ENCODE data around the gene PGBD5. TPM values are rescaled to one million over a fixed set of nuclear protein-coding genes. Genes with fewer than 3 reads are reported as not detected.

The PGBD5 gene
- total RNA-seq, 6 experiments from 2014 or later: 0.05 TPM; not detected in 5

DNA sequence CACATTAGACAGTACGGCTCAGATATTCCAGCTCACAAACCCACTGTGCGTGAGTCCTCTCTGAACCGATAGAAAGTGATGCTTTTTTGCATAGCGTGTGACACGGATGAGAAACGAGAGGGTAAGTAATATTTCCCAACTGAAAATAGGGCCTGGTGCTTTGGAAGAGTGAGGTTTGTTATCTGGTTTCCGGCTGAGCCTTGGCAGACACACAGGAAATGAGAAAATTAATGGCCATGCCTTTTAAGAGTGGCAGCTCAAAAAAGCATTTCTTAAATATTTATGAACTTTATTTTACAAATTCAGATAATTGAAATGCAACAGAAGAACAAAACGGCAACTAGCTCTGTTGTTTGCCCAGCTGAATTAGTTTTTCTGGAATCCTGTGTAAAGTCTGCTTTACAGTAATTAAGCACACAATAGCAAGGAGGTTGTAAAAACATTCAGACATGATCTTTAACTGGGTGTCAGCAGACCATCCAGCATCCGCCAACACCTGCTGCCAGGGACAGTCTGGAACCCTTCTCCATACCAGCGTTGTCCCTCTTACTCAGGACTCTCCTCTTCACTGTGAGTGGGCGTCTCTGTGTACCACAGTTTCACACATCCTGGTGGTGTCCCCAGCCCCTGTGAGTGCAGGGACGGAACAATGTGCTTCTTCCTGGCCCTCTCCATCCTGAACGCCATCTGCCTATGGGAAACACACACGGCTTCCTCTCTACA lies 155.4 kb downstream of the PGBD5 start:
- TF ChIP-seq, protein P1, sequence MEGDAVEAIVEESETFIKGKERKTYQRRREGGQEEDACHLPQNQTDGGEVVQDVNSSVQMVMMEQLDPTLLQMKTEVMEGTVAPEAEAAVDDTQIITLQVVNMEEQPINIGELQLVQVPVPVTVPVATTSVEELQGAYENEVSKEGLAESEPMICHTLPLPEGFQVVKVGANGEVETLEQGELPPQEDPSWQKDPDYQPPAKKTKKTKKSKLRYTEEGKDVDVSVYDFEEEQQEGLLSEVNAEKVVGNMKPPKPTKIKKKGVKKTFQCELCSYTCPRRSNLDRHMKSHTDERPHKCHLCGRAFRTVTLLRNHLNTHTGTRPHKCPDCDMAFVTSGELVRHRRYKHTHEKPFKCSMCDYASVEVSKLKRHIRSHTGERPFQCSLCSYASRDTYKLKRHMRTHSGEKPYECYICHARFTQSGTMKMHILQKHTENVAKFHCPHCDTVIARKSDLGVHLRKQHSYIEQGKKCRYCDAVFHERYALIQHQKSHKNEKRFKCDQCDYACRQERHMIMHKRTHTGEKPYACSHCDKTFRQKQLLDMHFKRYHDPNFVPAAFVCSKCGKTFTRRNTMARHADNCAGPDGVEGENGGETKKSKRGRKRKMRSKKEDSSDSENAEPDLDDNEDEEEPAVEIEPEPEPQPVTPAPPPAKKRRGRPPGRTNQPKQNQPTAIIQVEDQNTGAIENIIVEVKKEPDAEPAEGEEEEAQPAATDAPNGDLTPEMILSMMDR (IDR thresholded peaks at IDR 0.05): no peak
- no peak overlapping the region for H3K4me3 Mint-ChIP-seq
- no peak overlapping the region; the same call in none of the 2 replicates for H3K27ac Mint-ChIP-seq
- no peak for DNase-seq
- peaks cover 4% of the 10 kb centered on the region; the same call in 1 of the 2 replicates for H3K27me3 Mint-ChIP-seq (ENCODE audit: insufficient read depth)
- H3K9me3 Mint-ChIP-seq: no peaks in the 10 kb centered on the region
- peaks cover 5% of the 10 kb centered on the region; the same call in 1 of the 2 replicates for H3K36me3 Mint-ChIP-seq (ENCODE audit: low read depth)
- no peaks in the 10 kb centered on the region for H3K4me1 Mint-ChIP-seq (ENCODE audit: low read depth)

DNA sequence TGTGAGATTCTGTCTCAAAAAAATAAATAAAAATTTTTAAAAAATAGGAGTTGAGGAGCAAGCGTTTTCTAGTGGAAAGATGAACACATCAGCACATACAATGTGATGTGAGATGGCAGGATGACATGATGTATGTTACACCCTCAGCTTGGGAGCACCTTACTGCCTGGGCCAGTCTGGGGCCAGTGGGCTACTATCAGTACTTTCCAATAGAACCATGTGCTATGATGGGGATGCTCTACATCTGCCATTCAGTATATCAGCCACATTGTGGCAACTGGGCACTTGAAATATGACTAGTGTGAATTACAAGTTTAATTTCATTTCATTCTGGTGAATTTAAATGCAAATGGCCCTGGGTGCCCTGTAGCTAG lies 156.0 kb downstream of the PGBD5 start:
- Mint-ChIP-seq H3K4me1 (ENCODE audit: low read depth) (no peaks in the 10 kb centered on the region), H3K4me3 (no peak overlapping the region), H3K27me3 (ENCODE audit: insufficient read depth) (peaks cover 4% of the 10 kb centered on the region; the same call in 1 of the 2 replicates), H3K36me3 (ENCODE audit: low read depth) (peaks cover 5% of the 10 kb centered on the region; the same call in 1 of the 2 replicates), H3K27ac (no peak overlapping the region; the same call in 1 of the 2 replicates), H3K9me3 (no peaks in the 10 kb centered on the region)
- TF ChIP-seq, protein P1 (IDR thresholded peaks at IDR 0.05): no peak
- DNase-seq: no peak

DNA sequence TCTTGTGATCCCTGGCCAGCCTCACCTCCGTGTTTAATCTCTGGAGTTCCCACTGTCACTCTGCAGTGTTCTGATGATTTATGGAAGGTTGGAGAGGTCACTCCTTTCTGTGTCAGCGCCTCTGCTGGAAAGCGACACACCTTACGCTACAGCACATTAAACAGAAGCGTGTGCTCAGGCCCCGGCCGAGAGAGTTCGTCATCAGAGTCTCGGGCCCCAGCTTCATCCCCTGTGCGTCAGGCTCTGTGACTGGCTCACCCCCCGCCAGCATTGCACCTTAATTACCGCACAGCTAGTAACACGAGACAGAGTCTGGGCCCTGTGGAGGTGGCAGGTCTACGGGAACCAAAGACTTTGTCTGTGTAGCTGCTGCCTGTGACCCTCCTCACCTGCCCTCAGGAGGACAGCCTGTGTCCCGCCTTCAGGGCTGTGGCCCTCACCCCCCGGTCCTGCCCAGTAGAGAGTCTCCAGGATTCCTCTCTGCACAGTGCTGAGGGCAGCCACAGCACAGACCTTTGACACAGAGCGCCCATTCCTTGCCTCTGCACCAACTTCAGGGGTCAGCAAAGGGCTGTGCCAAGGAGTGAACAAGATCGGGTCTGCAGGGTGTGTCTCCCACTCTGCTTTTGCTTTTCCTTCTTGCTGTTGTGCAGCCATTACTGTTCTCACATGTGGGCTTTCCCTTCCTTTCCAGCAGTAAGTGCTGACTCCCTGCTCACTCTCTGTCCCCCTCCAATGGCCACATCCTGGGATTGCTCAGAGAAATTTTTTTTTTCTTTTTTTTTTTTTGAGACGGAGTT lies 157.6 kb downstream of the PGBD5 start:
- peak overlapping the region; percentile 36; the same call in 1 of the 2 replicates for H3K27ac Mint-ChIP-seq
- TF ChIP-seq, protein P1 (IDR thresholded peaks at IDR 0.05): peak; percentile 77
- no peak overlapping the region for H3K4me3 Mint-ChIP-seq
- H3K9me3 Mint-ChIP-seq: no peaks in the 10 kb centered on the region
- H3K27me3 Mint-ChIP-seq (ENCODE audit: insufficient read depth): peaks cover 4% of the 10 kb centered on the region; the same call in 1 of the 2 replicates
- peaks cover 5% of the 10 kb centered on the region; the same call in 1 of the 2 replicates for H3K36me3 Mint-ChIP-seq (ENCODE audit: low read depth)
- H3K4me1 Mint-ChIP-seq (ENCODE audit: low read depth): no peaks in the 10 kb centered on the region
- peak; percentile 64 for DNase-seq

DNA sequence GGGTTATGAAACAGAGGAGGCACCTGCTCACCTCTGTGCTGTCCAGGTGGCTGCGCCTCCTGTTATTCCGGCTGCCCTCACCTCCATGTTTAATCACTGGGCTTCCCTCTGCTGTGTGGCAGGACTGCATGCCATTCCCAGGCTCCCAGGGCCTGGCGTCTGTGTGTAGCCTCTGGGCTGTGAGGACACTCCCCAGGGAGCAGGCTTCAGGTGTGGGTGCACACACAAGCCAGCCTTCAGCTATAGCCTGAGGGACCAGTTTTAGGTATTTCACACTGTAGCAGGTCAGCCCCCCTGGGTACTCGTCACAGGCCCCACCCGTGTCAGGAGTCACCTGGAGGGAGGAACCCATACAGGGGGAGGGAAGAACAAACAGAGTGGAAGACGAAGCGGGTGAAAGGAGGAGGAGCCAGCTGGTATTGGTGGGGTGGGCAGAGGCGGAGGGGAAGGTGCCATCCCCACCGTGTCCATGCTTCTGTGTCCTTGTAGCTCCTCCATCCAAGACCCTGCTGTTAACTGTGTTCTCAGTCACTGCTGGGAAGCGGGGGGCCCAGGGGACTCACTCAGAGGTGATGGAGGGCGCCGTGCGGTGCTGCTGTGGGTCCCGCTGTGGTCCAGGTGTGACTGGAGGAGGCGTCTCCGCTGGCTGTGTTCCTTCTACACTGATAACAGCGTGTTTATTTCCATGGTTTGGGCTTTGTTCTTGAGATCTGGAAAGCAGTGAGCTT lies 158.6 kb downstream of the PGBD5 start:
- H3K27ac Mint-ChIP-seq: no peak overlapping the region
- TF ChIP-seq, protein P1 (IDR thresholded peaks at IDR 0.05): no peak
- peaks cover 5% of the 10 kb centered on the region; the same call in 1 of the 2 replicates for H3K36me3 Mint-ChIP-seq (ENCODE audit: low read depth)
- no peak for DNase-seq
- H3K4me1 Mint-ChIP-seq (ENCODE audit: low read depth): no peaks in the 10 kb centered on the region
- H3K27me3 Mint-ChIP-seq (ENCODE audit: insufficient read depth): peaks cover 4% of the 10 kb centered on the region; the same call in 1 of the 2 replicates
- no peaks in the 10 kb centered on the region for H3K9me3 Mint-ChIP-seq
- no peak overlapping the region for H3K4me3 Mint-ChIP-seq

DNA sequence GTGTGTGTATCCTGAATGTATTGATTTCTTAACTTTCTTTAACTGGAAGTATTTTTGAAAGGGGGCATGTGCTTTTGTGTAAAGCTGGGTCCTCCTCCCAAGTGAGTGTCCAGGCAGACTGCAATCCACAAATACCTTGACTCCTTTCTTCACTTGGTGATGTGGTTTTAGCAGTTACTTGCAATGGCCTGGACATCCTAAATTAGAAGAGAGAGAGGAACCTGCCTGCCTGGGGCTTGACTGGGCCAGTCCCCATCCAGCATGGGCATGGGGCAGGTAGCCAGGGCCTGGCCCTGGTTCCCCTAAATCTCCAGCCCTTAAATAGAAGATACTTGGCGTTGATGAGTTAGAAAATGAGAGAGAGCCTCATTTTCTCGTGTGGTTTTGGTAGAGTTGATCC lies 159.7 kb downstream of the PGBD5 start:
- Mint-ChIP-seq H3K27ac (no peak overlapping the region), H3K27me3 (ENCODE audit: insufficient read depth) (peaks cover 4% of the 10 kb centered on the region; the same call in 1 of the 2 replicates), H3K4me3 (no peak overlapping the region), H3K9me3 (no peaks in the 10 kb centered on the region), H3K36me3 (ENCODE audit: low read depth) (peaks cover 5% of the 10 kb centered on the region; the same call in 1 of the 2 replicates), H3K4me1 (ENCODE audit: low read depth) (no peaks in the 10 kb centered on the region)
- no peak for DNase-seq
- TF ChIP-seq, protein P1 (IDR thresholded peaks at IDR 0.05): no peak
